HepG2 (cell line): ENCODE results near the gene CCDC85A. TPM values are rescaled to one million over a fixed set of nuclear protein-coding genes. Genes with fewer than 3 reads are reported as not detected.

ENCODE experiments used
- ATAC-seq: fragments of 200-7000 bp; cut with Tn5 transposase; 3 replicates; pipeline ENCODE4 v1.9.1; 2020; ENCODE audit warnings: mild to moderate bottlenecking, moderate library complexity
- BruUV-seq: library from RNA; stranded (reverse); fragments of 400-500 nt; replicated peaks from 2 replicates; lab custom pipeline; 2021; lab: Mats Ljungman, UMichigan
- CTCF ChIA-PET: fragments of 300-600 bp; formaldehyde crosslinking; extraction: SDS; loops from one replicate; lab custom pipeline; 2021; ENCODE audit warnings: low total read pairs, inconsistent platforms, low intra/inter-chr PET ratio; lab: Yijun Ruan, JAX
- POLR2A ChIA-PET: fragments of 350-600 bp; sonication (Branson Sonifier 250); formaldehyde crosslinking; loops from one replicate; lab custom pipeline; 2020; ENCODE audit warnings: antibody characterized with exemption, inconsistent platforms; lab: Yijun Ruan, JAX
- DNase-seq: peaks from one replicate; pipeline ENCODE4 v3.0.0-alpha.2; 2015; ENCODE audit warnings: low spot score
- FAIRE-seq: peaks from 3 replicates; lab custom pipeline; 2011; peaks lifted over from hg19 to GRCh38; lab: Jason Lieb, UNC
- H2AFZ ChIP-seq: one replicate; pipeline ENCODE4 v1.6.1; 2011; ENCODE audit warnings: low read length, inconsistent platforms
- H3K27ac ChIP-seq: fragments of 300-600 bp; 3 replicates; pipeline ENCODE4 v1.8.0; 2011; ENCODE audit warnings: mixed run types, mild to moderate bottlenecking, mixed read lengths, low read length, inconsistent platforms; ENCODE audit not compliant: insufficient read depth; ENCODE audit errors: extremely low read length
- H3K27me3 ChIP-seq, 2 experiments: fragments of 200-600 bp in 1 of 2; 2 replicates in 1 of 2; 3 replicates in 1 of 2; pipeline versions ENCODE4 v1.6.0 to v1.8.0; 2011; ENCODE audit warnings: low read length in 2 of 2, mild to moderate bottlenecking in 2 of 2, moderate library complexity in 2 of 2, inconsistent platforms in 1 of 2; ENCODE audit not compliant: insufficient read depth in 2 of 2, control insufficient read depth in 1 of 2
- H3K36me3 ChIP-seq, 2 experiments: fragments of 200-600 bp in 1 of 2; replicated peaks in 1 of 2; 2 replicates in 1 of 2; 3 replicates in 1 of 2; pipeline versions ENCODE4 v1.5.1 to v1.8.0; 2011; ENCODE audit warnings: low read length in 2 of 2, inconsistent platforms in 1 of 2; ENCODE audit not compliant: insufficient read depth in 2 of 2, control insufficient read depth in 1 of 2
- H3K4me1 ChIP-seq: 2 replicates; pipeline ENCODE4 v1.5.1; 2012; ENCODE audit warnings: low read length, inconsistent platforms; ENCODE audit not compliant: insufficient read depth
- H3K4me2 ChIP-seq: 2 replicates; pipeline ENCODE4 v1.6.0; 2011; ENCODE audit warnings: low read depth, low read length, inconsistent platforms
- H3K4me3 ChIP-seq, 3 experiments: fragments of 200-600 bp in 1 of 3; sonication (generic), shearing (Covaris generic) in 1 of 3; replicated peaks in 1 of 3; 2 replicates each; pipeline ENCODE4 v1.5.1; 2011 to 2016; ENCODE audit warnings: low read length in 3 of 3, inconsistent platforms in 2 of 3, low read depth in 2 of 3, mild to moderate bottlenecking in 2 of 3, control low read depth in 1 of 3, mixed read lengths in 1 of 3; ENCODE audit not compliant: insufficient read depth in 1 of 3
- H3K79me2 ChIP-seq: one replicate; pipeline ENCODE4 v1.6.1; 2011; ENCODE audit warnings: low read length, inconsistent platforms; ENCODE audit not compliant: insufficient read depth
- H3K9ac ChIP-seq: 2 replicates; pipeline ENCODE4 v1.6.0; 2011; ENCODE audit warnings: mild to moderate bottlenecking, low read depth, low read length, inconsistent platforms; ENCODE audit not compliant: insufficient read depth
- H3K9me3 ChIP-seq: 2 replicates; pipeline ENCODE4 v1.5.1; 2012; ENCODE audit warnings: mild to moderate bottlenecking, low read length
- H4K20me1 ChIP-seq: 2 replicates; pipeline ENCODE4 v1.6.0; 2011; ENCODE audit warnings: inconsistent platforms, mild to moderate bottlenecking, low read length, moderate library complexity; ENCODE audit not compliant: insufficient read depth
- BRD4 ChIP-seq: sonication (generic); formaldehyde crosslinking; IDR thresholded peaks from 2 replicates; pipeline ENCODE4 v1.4.0; 2020; ENCODE audit warnings: missing genetic modification reagents
- DPF2 ChIP-seq: sonication (generic); formaldehyde crosslinking; IDR thresholded peaks from 2 replicates; pipeline ENCODE4 v1.4.0; 2020; ENCODE audit warnings: mild to moderate bottlenecking, low read depth, missing genetic modification reagents, borderline replicate concordance
- HNRNPK ChIP-seq: fragments of 200-400 bp; formaldehyde crosslinking; IDR thresholded peaks from 2 replicates; pipeline ENCODE4 v1.6.1; 2018; ENCODE audit warnings: low read length, low read depth, moderate library complexity, mild to moderate bottlenecking; ENCODE audit not compliant: poor library complexity, severe bottlenecking
- PRMT3 ChIP-seq: sonication (generic); formaldehyde crosslinking; IDR thresholded peaks from 2 replicates; pipeline ENCODE4 v1.8.1; 2022; ENCODE audit warnings: low read depth, mild to moderate bottlenecking, moderate library complexity, missing genetic modification reagents, borderline replicate concordance
- ZSCAN25 ChIP-seq: sonication (generic); formaldehyde crosslinking; IDR thresholded peaks from 2 replicates; pipeline ENCODE4 v1.8.0; 2022; ENCODE audit warnings: mild to moderate bottlenecking, missing genetic modification reagents
- WGBS: methylation state at CpG from one replicate; pipeline ENCODE4 v1.1.6; 2017; ENCODE audit warnings: low lambda C conversion rate; 5-methylcytosine and 5-hydroxymethylcytosine counted together
- in situ Hi-C: cut with HindIII; loops from 2 replicates; pipeline ENCODE4 v1.10.0; 2017; ENCODE audit warnings: low pct_unique_long_range_greater_than_20kb; ENCODE audit not compliant: extremely low pct_ligation_motif_present
- intact Hi-C: fragments of 100-400 bp; cut with micrococcal nuclease; formaldehyde crosslinking; loops from one replicate; pipeline ENCODE4 v1.10.0; 2022; ENCODE audit not compliant: unreplicated experiment
- polyA plus RNA-seq, 8 experiments: library from polyadenylated mRNA; depleted of rRNA in 3 of 8; stranded (reverse) in 7 of 8; unstranded in 1 of 8; fragments of >200 nt; fragmentation: Illumina TruSeq in 4 of 8; extraction: Trizol in 4 of 8; gene quantifications; 2 replicates each; pipeline versions ENCODE4 v1.2.1 to v1.2.3, GENCODE V29; 2011 to 2016; ENCODE audit warnings: low read depth in 4 of 8, missing spikeins in 1 of 8, mixed read lengths in 1 of 8; ENCODE audit not compliant: insufficient read depth in 1 of 8
- total RNA-seq, 5 experiments: library from RNA; depleted of rRNA; stranded (reverse); fragments of >200 nt; fragmentation: Illumina TruSeq; extraction: Trizol; gene quantifications; 2 replicates each; pipeline ENCODE4 v1.2.3, GENCODE V29; 2016; ENCODE audit warnings: low read depth in 1 of 5
- TF ChIP-seq, protein P1 (sequence below): sonication (generic); formaldehyde crosslinking; IDR thresholded peaks from 2 replicates; pipeline ENCODE4 v1.4.0; 2020; ENCODE audit warnings: mild to moderate bottlenecking, missing genetic modification reagents
- TF ChIP-seq, protein P2 (sequence below): sonication (generic); formaldehyde crosslinking; IDR thresholded peaks from 2 replicates; pipeline ENCODE4 v1.4.0; 2020; ENCODE audit warnings: mild to moderate bottlenecking, low read depth, missing genetic modification reagents
- TF ChIP-seq, protein P3 (sequence below): sonication (generic); formaldehyde crosslinking; IDR thresholded peaks from 2 replicates; pipeline ENCODE4 v1.4.0; 2020; ENCODE audit warnings: missing genetic modification reagents, mild to moderate bottlenecking, borderline replicate concordance
- TF ChIP-seq, protein P4 (sequence below): sonication (generic); formaldehyde crosslinking; IDR thresholded peaks from 2 replicates; pipeline ENCODE4 v1.4.0; 2020; ENCODE audit warnings: mild to moderate bottlenecking, missing genetic modification reagents
- TF ChIP-seq, protein P5 (sequence below): sonication (generic); formaldehyde crosslinking; IDR thresholded peaks from 2 replicates; pipeline ENCODE4 v1.5.1; 2020; ENCODE audit warnings: missing genetic modification reagents, mild to moderate bottlenecking, borderline replicate concordance

Gene CCDC85A
- total and polyA plus RNA-seq, 2 of the 13 experiments (the other 11 are each of a cell fraction or from before 2014, with no cell fraction given) = not detected

DNA sequence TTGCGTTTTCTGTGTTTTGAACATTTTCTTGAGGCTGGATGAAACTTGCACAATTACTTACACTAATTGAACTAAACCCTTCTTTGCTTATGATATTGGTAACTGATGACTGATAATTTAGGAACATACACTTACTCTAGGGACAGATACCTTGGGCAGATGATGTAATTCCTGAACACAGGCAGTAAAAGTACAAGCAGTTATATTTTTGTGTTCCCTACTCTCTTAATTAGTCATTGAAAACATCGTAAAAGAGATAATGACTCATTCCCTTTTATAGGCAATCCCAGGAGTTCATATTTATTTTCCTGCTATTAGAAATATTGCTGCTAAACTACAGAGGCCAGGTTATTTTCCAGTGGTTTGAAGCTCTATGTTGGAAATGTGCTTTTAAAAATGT lies 46.4 kb downstream of the CCDC85A start:
- ATAC-seq (no peak), DNase-seq (no peak), FAIRE-seq (no peak)
- Histone ChIP-seq H2AFZ (no peak overlapping the region), H3K79me2 (no peaks in the 10 kb centered on the region), H3K4me2 (no peak overlapping the region), H3K4me3 (no peak overlapping the region), H3K9ac (no peak overlapping the region), H3K4me1 (no peaks in the 10 kb centered on the region), H3K27me3 (no peaks in the 10 kb centered on the region), H3K27ac (no peak overlapping the region), H4K20me1 (no peaks in the 10 kb centered on the region), H3K9me3 (no peaks in the 10 kb centered on the region), H3K36me3 (no peaks in the 10 kb centered on the region)
- POLR2A ChIA-PET = no interaction called here
- intact Hi-C loops = no loop called here
- BruUV-seq = no TSS peak
- WGBS = 29% methylated on average over 2 of the region's 2 CpGs
- CTCF ChIA-PET = no interaction called here
- in situ Hi-C loops = no loop called here
- TF ChIP-seq HNRNPK (no peak), ZSCAN25 (CRISPR knock-in tag) (no peak), DPF2 (CRISPR knock-in tag) (no peak), BRD4 (no peak), PRMT3 (CRISPR knock-in tag) (no peak)
- TF ChIP-seq, protein P1, sequence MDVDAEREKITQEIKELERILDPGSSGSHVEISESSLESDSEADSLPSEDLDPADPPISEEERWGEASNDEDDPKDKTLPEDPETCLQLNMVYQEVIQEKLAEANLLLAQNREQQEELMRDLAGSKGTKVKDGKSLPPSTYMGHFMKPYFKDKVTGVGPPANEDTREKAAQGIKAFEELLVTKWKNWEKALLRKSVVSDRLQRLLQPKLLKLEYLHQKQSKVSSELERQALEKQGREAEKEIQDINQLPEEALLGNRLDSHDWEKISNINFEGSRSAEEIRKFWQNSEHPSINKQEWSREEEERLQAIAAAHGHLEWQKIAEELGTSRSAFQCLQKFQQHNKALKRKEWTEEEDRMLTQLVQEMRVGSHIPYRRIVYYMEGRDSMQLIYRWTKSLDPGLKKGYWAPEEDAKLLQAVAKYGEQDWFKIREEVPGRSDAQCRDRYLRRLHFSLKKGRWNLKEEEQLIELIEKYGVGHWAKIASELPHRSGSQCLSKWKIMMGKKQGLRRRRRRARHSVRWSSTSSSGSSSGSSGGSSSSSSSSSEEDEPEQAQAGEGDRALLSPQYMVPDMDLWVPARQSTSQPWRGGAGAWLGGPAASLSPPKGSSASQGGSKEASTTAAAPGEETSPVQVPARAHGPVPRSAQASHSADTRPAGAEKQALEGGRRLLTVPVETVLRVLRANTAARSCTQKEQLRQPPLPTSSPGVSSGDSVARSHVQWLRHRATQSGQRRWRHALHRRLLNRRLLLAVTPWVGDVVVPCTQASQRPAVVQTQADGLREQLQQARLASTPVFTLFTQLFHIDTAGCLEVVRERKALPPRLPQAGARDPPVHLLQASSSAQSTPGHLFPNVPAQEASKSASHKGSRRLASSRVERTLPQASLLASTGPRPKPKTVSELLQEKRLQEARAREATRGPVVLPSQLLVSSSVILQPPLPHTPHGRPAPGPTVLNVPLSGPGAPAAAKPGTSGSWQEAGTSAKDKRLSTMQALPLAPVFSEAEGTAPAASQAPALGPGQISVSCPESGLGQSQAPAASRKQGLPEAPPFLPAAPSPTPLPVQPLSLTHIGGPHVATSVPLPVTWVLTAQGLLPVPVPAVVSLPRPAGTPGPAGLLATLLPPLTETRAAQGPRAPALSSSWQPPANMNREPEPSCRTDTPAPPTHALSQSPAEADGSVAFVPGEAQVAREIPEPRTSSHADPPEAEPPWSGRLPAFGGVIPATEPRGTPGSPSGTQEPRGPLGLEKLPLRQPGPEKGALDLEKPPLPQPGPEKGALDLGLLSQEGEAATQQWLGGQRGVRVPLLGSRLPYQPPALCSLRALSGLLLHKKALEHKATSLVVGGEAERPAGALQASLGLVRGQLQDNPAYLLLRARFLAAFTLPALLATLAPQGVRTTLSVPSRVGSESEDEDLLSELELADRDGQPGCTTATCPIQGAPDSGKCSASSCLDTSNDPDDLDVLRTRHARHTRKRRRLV (CRISPR knock-in tag) = no peak
- TF ChIP-seq, protein P2, sequence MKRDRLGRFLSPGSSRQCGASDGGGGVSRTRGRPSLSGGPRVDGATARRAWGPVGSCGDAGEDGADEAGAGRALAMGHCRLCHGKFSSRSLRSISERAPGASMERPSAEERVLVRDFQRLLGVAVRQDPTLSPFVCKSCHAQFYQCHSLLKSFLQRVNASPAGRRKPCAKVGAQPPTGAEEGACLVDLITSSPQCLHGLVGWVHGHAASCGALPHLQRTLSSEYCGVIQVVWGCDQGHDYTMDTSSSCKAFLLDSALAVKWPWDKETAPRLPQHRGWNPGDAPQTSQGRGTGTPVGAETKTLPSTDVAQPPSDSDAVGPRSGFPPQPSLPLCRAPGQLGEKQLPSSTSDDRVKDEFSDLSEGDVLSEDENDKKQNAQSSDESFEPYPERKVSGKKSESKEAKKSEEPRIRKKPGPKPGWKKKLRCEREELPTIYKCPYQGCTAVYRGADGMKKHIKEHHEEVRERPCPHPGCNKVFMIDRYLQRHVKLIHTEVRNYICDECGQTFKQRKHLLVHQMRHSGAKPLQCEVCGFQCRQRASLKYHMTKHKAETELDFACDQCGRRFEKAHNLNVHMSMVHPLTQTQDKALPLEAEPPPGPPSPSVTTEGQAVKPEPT (CRISPR knock-in tag) = no peak
- TF ChIP-seq, protein P3, sequence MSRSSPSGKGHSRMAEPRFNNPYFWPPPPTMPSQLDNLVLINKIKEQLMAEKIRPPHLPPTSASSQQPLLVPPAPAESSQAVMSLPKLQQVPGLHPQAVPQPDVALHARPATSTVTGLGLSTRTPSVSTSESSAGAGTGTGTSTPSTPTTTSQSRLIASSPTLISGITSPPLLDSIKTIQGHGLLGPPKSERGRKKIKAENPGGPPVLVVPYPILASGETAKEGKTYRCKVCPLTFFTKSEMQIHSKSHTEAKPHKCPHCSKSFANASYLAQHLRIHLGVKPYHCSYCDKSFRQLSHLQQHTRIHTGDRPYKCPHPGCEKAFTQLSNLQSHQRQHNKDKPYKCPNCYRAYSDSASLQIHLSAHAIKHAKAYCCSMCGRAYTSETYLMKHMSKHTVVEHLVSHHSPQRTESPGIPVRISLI (CRISPR knock-in tag) = no peak
- TF ChIP-seq, protein P4, sequence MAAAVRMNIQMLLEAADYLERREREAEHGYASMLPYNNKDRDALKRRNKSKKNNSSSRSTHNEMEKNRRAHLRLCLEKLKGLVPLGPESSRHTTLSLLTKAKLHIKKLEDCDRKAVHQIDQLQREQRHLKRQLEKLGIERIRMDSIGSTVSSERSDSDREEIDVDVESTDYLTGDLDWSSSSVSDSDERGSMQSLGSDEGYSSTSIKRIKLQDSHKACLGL = no peak
- TF ChIP-seq, protein P5, sequence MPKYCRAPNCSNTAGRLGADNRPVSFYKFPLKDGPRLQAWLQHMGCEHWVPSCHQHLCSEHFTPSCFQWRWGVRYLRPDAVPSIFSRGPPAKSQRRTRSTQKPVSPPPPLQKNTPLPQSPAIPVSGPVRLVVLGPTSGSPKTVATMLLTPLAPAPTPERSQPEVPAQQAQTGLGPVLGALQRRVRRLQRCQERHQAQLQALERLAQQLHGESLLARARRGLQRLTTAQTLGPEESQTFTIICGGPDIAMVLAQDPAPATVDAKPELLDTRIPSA = no peak
